ENCODE measurements around the gene LRP5. TPM values are rescaled to one million over a fixed set of nuclear protein-coding genes. Genes with fewer than 3 reads are reported as not detected.
"Not testable (repeated sequence)": the region's sequence is repeated elsewhere in the genome, so short reads cannot be mapped to it uniquely, and the experiment has no call there.

Gene LRP5
- total RNA-seq, 1 donor from 2014 or later: 9.4 TPM

GRCh38 chr11:68271781-68272608, 40.4 kb upstream of the LRP5 start, which contains the start of gene C11orf24:
Gene C11orf24 (minus strand): TSS chr11:68271973. CDS start chr11:68263767, 8,206 bp downstream.
- Mint-ChIP-seq H3K4me1 (ENCODE audit: low read depth) (peaks cover 26% of the 10 kb centered on the region), H3K27me3 (ENCODE audit: low read depth) (no peaks in the 10 kb centered on the region), H3K36me3 (ENCODE audit: low read depth) (peaks cover 12% of the 10 kb centered on the region), H3K9me3 (no peaks in the 10 kb centered on the region), H3K27ac (peak within 1 kb of the TSS; percentile 89), H3K4me3 (ENCODE audit: low read depth) (peak within 1 kb of the TSS; percentile 97)
- DNase-seq (ENCODE audit: low spot score): peak; percentile 93
- intact Hi-C loops (cut with micrococcal nuclease): loop anchor here (1.0 to 5.0 kb wide), 2 partner anchors 10 to 60 kb away; partner anchors contain the start of gene KMT5B

GRCh38 chr11:68273026-68273738, 39.2 kb upstream of the LRP5 start:
- no peaks in the 10 kb centered on the region for H3K9me3 Mint-ChIP-seq
- H3K4me3 Mint-ChIP-seq (ENCODE audit: low read depth): peak overlapping the region; percentile 97
- H3K4me1 Mint-ChIP-seq (ENCODE audit: low read depth): peaks cover 21% of the 10 kb centered on the region
- peaks cover 3% of the 10 kb centered on the region for H3K36me3 Mint-ChIP-seq (ENCODE audit: low read depth)
- H3K27me3 Mint-ChIP-seq (ENCODE audit: low read depth): no peaks in the 10 kb centered on the region
- DNase-seq (ENCODE audit: low spot score): no peak
- intact Hi-C loops (cut with micrococcal nuclease): loop anchor here (5.0 kb wide), 1 partner anchor 61 kb away; the partner anchor contains the start of gene KMT5B
- H3K27ac Mint-ChIP-seq: no peak overlapping the region

GRCh38 chr11:68274306-68274705, 38.1 kb upstream of the LRP5 start:
- Mint-ChIP-seq H3K4me1 (ENCODE audit: low read depth) (peaks cover 21% of the 10 kb centered on the region), H3K27ac (no peak overlapping the region), H3K27me3 (ENCODE audit: low read depth) (no peaks in the 10 kb centered on the region), H3K36me3 (ENCODE audit: low read depth) (no peaks in the 10 kb centered on the region), H3K4me3 (ENCODE audit: low read depth) (peak overlapping the region; percentile 11), H3K9me3 (no peaks in the 10 kb centered on the region)
- DNase-seq (ENCODE audit: low spot score): no peak
- intact Hi-C loops (cut with micrococcal nuclease): loop anchor here (5.0 kb wide), 1 partner anchor 62 kb away; the partner anchor contains the start of gene KMT5B

- Mint-ChIP-seq H3K4me1 (ENCODE audit: low read depth) (peaks cover 15% of the 10 kb centered on the region), H3K36me3 (ENCODE audit: low read depth) (no peaks in the 10 kb centered on the region), H3K27me3 (ENCODE audit: low read depth) (no peaks in the 10 kb centered on the region), H3K9me3 (no peaks in the 10 kb centered on the region), H3K27ac (no peak overlapping the region), H3K4me3 (ENCODE audit: low read depth) (no peak overlapping the region)
- intact Hi-C loops (cut with micrococcal nuclease): no loop called here
- DNase-seq (ENCODE audit: low spot score): no peak
Measured at GRCh38 chr11:68275721-68276507, 36.5 kb upstream of the LRP5 start.

GRCh38 chr11:68276861-68277260, 35.5 kb upstream of the LRP5 start:
- DNase-seq (ENCODE audit: low spot score): no peak

GRCh38 chr11:68279676-68280075, 32.7 kb upstream of the LRP5 start:
- H3K9me3 Mint-ChIP-seq: peaks cover 7% of the 10 kb centered on the region
- H3K36me3 Mint-ChIP-seq (ENCODE audit: low read depth): peaks cover 6% of the 10 kb centered on the region
- intact Hi-C loops (cut with micrococcal nuclease): no loop called here
- H3K4me1 Mint-ChIP-seq (ENCODE audit: low read depth): peaks cover 26% of the 10 kb centered on the region
- H3K4me3 Mint-ChIP-seq (ENCODE audit: low read depth): no peak overlapping the region
- no peak for DNase-seq (ENCODE audit: low spot score)
- no peak overlapping the region for H3K27ac Mint-ChIP-seq
- H3K27me3 Mint-ChIP-seq (ENCODE audit: low read depth): peaks cover 6% of the 10 kb centered on the region

More at GRCh38 chr11:68276861-68277260, 35.5 kb upstream of the LRP5 start:
- H3K9me3 Mint-ChIP-seq: no peaks in the 10 kb centered on the region
- H3K27me3 Mint-ChIP-seq (ENCODE audit: low read depth): peaks cover 1% of the 10 kb centered on the region
- H3K4me3 Mint-ChIP-seq (ENCODE audit: low read depth): no peak overlapping the region
- intact Hi-C loops (cut with micrococcal nuclease): no loop called here
- H3K4me1 Mint-ChIP-seq (ENCODE audit: low read depth): peaks cover 17% of the 10 kb centered on the region
- H3K27ac Mint-ChIP-seq: no peak overlapping the region
- H3K36me3 Mint-ChIP-seq (ENCODE audit: low read depth): no peaks in the 10 kb centered on the region

GRCh38 chr11:68282141-68282860, 30.1 kb upstream of the LRP5 start:
- Mint-ChIP-seq H3K27me3 (ENCODE audit: low read depth) (peaks cover 7% of the 10 kb centered on the region), H3K4me3 (ENCODE audit: low read depth) (peak overlapping the region; percentile 45), H3K9me3 (peaks cover 11% of the 10 kb centered on the region), H3K4me1 (ENCODE audit: low read depth) (peaks cover 26% of the 10 kb centered on the region), H3K36me3 (ENCODE audit: low read depth) (peaks cover 7% of the 10 kb centered on the region), H3K27ac (peak overlapping the region; percentile 18)
- intact Hi-C loops (cut with micrococcal nuclease): loop anchor here (1.0 kb wide), 1 partner anchor 10 kb away; no protein-coding TSS in a partner anchor
- DNase-seq (ENCODE audit: low spot score): peak; percentile 52

- Mint-ChIP-seq H3K9me3 (peaks cover 11% of the 10 kb centered on the region), H3K4me1 (ENCODE audit: low read depth) (peaks cover 26% of the 10 kb centered on the region), H3K4me3 (ENCODE audit: low read depth) (peak overlapping the region; percentile 45), H3K27ac (peak overlapping the region; percentile 14), H3K27me3 (ENCODE audit: low read depth) (peaks cover 7% of the 10 kb centered on the region), H3K36me3 (ENCODE audit: low read depth) (peaks cover 7% of the 10 kb centered on the region)
- intact Hi-C loops (cut with micrococcal nuclease): loop anchor here (1.0 kb wide), 1 partner anchor 11 kb away; no protein-coding TSS in a partner anchor
- no peak for DNase-seq (ENCODE audit: low spot score)
Measured at GRCh38 chr11:68282861-68283230, 29.5 kb upstream of the LRP5 start.

GRCh38 chr11:68284588-68284987, 27.8 kb upstream of the LRP5 start:
- intact Hi-C loops (cut with micrococcal nuclease); DNase-seq (ENCODE audit: low spot score); H3K27me3 Mint-ChIP-seq (ENCODE audit: low read depth); H3K36me3 Mint-ChIP-seq (ENCODE audit: low read depth); H3K4me3 Mint-ChIP-seq (ENCODE audit: low read depth); H3K27ac Mint-ChIP-seq: not testable (repeated sequence)
- peaks cover 13% of the 10 kb centered on the region for H3K9me3 Mint-ChIP-seq
- H3K4me1 Mint-ChIP-seq (ENCODE audit: low read depth): peaks cover 25% of the 10 kb centered on the region

- peaks cover 7% of the 10 kb centered on the region for H3K36me3 Mint-ChIP-seq (ENCODE audit: low read depth)
- no peak overlapping the region for H3K27ac Mint-ChIP-seq
- H3K4me1 Mint-ChIP-seq (ENCODE audit: low read depth): peaks cover 13% of the 10 kb centered on the region
- H3K9me3 Mint-ChIP-seq: peaks cover 15% of the 10 kb centered on the region
- DNase-seq (ENCODE audit: low spot score): no peak
- intact Hi-C loops (cut with micrococcal nuclease): no loop called here
- peaks cover 5% of the 10 kb centered on the region for H3K27me3 Mint-ChIP-seq (ENCODE audit: low read depth)
- H3K4me3 Mint-ChIP-seq (ENCODE audit: low read depth): no peak overlapping the region
Measured at GRCh38 chr11:68287419-68287818, 25.0 kb upstream of the LRP5 start.

- peaks cover under 1% of the 10 kb centered on the region for H3K4me1 Mint-ChIP-seq (ENCODE audit: low read depth)
- H3K36me3 Mint-ChIP-seq (ENCODE audit: low read depth): peaks cover 3% of the 10 kb centered on the region
- H3K27ac Mint-ChIP-seq: no peak overlapping the region
- peaks cover 10% of the 10 kb centered on the region for H3K9me3 Mint-ChIP-seq
- no peak for DNase-seq (ENCODE audit: low spot score)
- H3K4me3 Mint-ChIP-seq (ENCODE audit: low read depth): no peak overlapping the region
- intact Hi-C loops (cut with micrococcal nuclease): no loop called here
- H3K27me3 Mint-ChIP-seq (ENCODE audit: low read depth): peaks cover 6% of the 10 kb centered on the region
Measured at GRCh38 chr11:68289456-68289855, 22.9 kb upstream of the LRP5 start.

GRCh38 chr11:68293708-68294107, 18.7 kb upstream of the LRP5 start:
- Mint-ChIP-seq H3K27ac (no peak overlapping the region), H3K27me3 (ENCODE audit: low read depth) (peaks cover 5% of the 10 kb centered on the region), H3K36me3 (ENCODE audit: low read depth) (no peaks in the 10 kb centered on the region), H3K4me3 (ENCODE audit: low read depth) (no peak overlapping the region), H3K4me1 (ENCODE audit: low read depth) (no peaks in the 10 kb centered on the region), H3K9me3 (peaks cover 4% of the 10 kb centered on the region)
- DNase-seq (ENCODE audit: low spot score): no peak
- intact Hi-C loops (cut with micrococcal nuclease): no loop called here
